Measurements from ENCODE around the gene CNFN.

The CNFN gene, protein sequence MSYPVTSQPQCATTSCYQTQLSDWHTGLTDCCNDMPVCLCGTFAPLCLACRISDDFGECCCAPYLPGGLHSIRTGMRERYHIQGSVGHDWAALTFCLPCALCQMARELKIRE

GRCh38 chr19:42389899-42390298, at the start of gene CNFN:
Gene CNFN, minus strand, starts transcription at chr19:42390297. Its CDS starts 1,260 bp downstream, at chr19:42389037.
- no peak for TF ChIP-seq CTCF (IDR thresholded peaks at IDR 0.05; ENCODE audit: low read length)
- TF ChIP-seq EZH2 (IDR thresholded peaks at IDR 0.05; ENCODE audit: borderline replicate concordance, low read length), result no peak
- H3K4me2 ChIP-seq (ENCODE audit: low read length), result no peak within 1 kb of the TSS

DNA sequence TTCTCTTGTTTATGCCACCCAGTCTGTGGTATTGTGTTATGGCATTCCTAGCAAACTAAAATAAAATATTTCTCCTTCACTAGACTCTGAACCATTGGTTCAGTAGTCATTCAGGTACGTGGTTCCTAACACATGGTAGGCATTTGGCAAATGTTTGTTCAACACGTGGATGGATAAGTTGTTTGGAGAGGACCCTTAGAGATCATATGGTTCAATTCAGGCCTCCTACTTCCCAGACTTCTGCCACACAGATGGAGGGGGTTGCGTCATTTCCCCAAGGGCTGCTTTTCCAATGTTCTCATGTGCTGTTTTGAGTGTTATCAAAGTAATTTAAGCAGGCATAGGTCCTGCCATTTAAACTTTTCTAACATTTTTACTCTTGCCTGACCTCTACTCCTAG, 45.9 kb upstream of the CNFN start:
- H3K36me3 ChIP-seq (ENCODE audit: insufficient read depth, low read length), result no peaks in the 10 kb centered on the region
- no peaks in the 10 kb centered on the region for H3K4me1 ChIP-seq (ENCODE audit: insufficient read depth, low read length, severe bottlenecking)
- no peaks in the 10 kb centered on the region for H3K79me2 ChIP-seq (ENCODE audit: insufficient read depth, low read length)
- H3F3A ChIP-seq (ENCODE audit: insufficient read depth, low read length), result no peaks in the 10 kb centered on the region
- H3K9ac ChIP-seq (ENCODE audit: low read length), result no peak overlapping the region
- no peak overlapping the region for H3K4me3 ChIP-seq (ENCODE audit: low read depth, low read length, poor library complexity, severe bottlenecking)
- no peaks in the 10 kb centered on the region for H3K9me3 ChIP-seq (ENCODE audit: low read length)
- no peak overlapping the region for H3K4me2 ChIP-seq (ENCODE audit: low read length)
- H3K9me2 ChIP-seq (ENCODE audit: low read depth, low read length), result no peaks in the 10 kb centered on the region
- H4K20me1 ChIP-seq (ENCODE audit: insufficient read depth, low read length), result no peaks in the 10 kb centered on the region
- H3K27ac ChIP-seq (ENCODE audit: low read depth, low read length, poor library complexity, severe bottlenecking), result no peak overlapping the region
- no peak overlapping the region for H2AFZ ChIP-seq (ENCODE audit: low read length)
- no peaks in the 10 kb centered on the region for H3K27me3 ChIP-seq (ENCODE audit: insufficient read depth, low read length)
- no peak for TF ChIP-seq CTCF (IDR thresholded peaks at IDR 0.05; ENCODE audit: low read length)
- no peak for TF ChIP-seq EZH2 (IDR thresholded peaks at IDR 0.05; ENCODE audit: borderline replicate concordance, low read length)

More at GRCh38 chr19:42389899-42390298, at the start of gene CNFN:
- Histone ChIP-seq H3K27ac (ENCODE audit: low read depth, low read length, poor library complexity, severe bottlenecking) (no peak within 1 kb of the TSS), H3F3A (ENCODE audit: insufficient read depth, low read length) (no peaks in the 10 kb centered on the region), H3K4me1 (ENCODE audit: insufficient read depth, low read length, severe bottlenecking) (peaks cover 7% of the 10 kb centered on the region), H3K9ac (ENCODE audit: low read length) (no peak within 1 kb of the TSS), H2AFZ (ENCODE audit: low read length) (no peak within 1 kb of the TSS), H3K9me2 (ENCODE audit: low read depth, low read length) (no peaks in the 10 kb centered on the region), H3K79me2 (ENCODE audit: insufficient read depth, low read length) (no peaks in the 10 kb centered on the region), H3K36me3 (ENCODE audit: insufficient read depth, low read length) (no peaks in the 10 kb centered on the region), H3K4me3 (ENCODE audit: low read depth, low read length, poor library complexity, severe bottlenecking) (no peak within 1 kb of the TSS), H3K27me3 (ENCODE audit: insufficient read depth, low read length) (no peaks in the 10 kb centered on the region; the same call in 1 of the 2 replicates), H4K20me1 (ENCODE audit: insufficient read depth, low read length) (no peaks in the 10 kb centered on the region), H3K9me3 (ENCODE audit: low read length) (no peaks in the 10 kb centered on the region)

GRCh38 chr19:42435316-42435715, 45.2 kb upstream of the CNFN start:
- no peaks in the 10 kb centered on the region for H3F3A ChIP-seq (ENCODE audit: insufficient read depth, low read length)
- no peaks in the 10 kb centered on the region for H4K20me1 ChIP-seq (ENCODE audit: insufficient read depth, low read length)
- no peak overlapping the region for H2AFZ ChIP-seq (ENCODE audit: low read length)
- no peaks in the 10 kb centered on the region for H3K9me2 ChIP-seq (ENCODE audit: low read depth, low read length)
- H3K4me2 ChIP-seq (ENCODE audit: low read length), result no peak overlapping the region
- H3K36me3 ChIP-seq (ENCODE audit: insufficient read depth, low read length), result no peaks in the 10 kb centered on the region
- H3K79me2 ChIP-seq (ENCODE audit: insufficient read depth, low read length), result no peaks in the 10 kb centered on the region
- no peaks in the 10 kb centered on the region for H3K4me1 ChIP-seq (ENCODE audit: insufficient read depth, low read length, severe bottlenecking)
- H3K9ac ChIP-seq (ENCODE audit: low read length), result no peak overlapping the region
- TF ChIP-seq CTCF (IDR thresholded peaks at IDR 0.05; ENCODE audit: low read length) (no peak), EZH2 (IDR thresholded peaks at IDR 0.05; ENCODE audit: borderline replicate concordance, low read length) (no peak)
- H3K27me3 ChIP-seq (ENCODE audit: insufficient read depth, low read length), result no peaks in the 10 kb centered on the region
- H3K27ac ChIP-seq (ENCODE audit: low read depth, low read length, poor library complexity, severe bottlenecking), result no peak overlapping the region
- no peaks in the 10 kb centered on the region for H3K9me3 ChIP-seq (ENCODE audit: low read length)
- H3K4me3 ChIP-seq (ENCODE audit: low read depth, low read length, poor library complexity, severe bottlenecking), result no peak overlapping the region

Data from OCI-LY1 (cell line).